Measurements from ENCODE around the gene CEP85L.

CEP85L gene

DNA sequence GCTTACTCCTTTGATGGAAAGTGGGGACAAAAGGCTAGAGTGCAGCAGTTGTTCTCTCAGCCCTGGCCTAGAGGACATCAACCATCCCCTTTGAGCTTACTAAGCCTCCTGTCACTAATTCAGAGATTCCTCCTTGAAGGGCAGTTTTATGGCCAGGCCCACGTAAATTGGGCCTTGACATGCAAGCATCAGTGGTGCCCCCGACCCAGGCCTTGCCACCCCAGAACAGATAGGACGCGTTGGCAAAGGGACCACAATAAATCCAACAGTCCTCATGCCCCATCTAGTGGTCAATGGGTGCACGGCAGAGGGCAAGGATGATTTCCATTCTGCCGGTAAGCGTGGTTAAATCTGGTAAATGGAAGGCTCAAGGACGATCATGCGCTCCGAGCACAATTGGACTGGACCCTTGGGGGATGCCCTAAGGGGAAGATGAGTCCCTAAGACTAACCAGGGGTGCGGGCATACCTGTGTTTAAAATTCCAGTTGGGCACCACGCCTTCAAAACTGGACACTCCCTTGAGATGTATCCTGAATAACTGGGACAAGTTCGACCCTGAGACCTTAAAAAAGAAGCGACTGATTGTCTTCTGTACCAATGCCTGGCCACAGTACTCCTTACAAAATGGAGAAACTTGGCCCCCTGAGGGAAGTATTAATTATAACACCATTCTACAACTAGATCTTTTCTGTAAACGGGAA, 32.6 kb downstream of the CEP85L start:
- DNase-seq, result peak; percentile 3 to 59

DNA sequence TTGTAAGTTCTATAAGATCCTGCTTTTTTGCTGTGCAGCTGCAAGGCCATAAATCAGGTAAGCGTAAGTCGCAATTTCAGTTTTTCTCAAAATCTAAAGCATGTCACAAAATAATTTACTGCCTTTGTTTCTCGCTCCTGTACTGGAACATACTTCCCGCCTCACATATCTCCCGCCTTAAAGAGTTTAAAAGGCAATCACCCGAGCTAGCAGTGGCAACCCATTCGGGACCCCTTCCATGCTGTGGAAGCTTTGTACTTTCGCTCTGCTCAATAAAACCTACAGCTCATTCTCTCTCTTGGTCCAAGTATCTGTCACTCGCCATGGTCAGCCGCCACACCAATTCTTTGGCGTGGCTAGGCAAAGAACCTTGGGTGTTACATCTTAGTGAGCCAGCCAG, 34.0 kb downstream of the CEP85L start:
- no peak for DNase-seq

DNA sequence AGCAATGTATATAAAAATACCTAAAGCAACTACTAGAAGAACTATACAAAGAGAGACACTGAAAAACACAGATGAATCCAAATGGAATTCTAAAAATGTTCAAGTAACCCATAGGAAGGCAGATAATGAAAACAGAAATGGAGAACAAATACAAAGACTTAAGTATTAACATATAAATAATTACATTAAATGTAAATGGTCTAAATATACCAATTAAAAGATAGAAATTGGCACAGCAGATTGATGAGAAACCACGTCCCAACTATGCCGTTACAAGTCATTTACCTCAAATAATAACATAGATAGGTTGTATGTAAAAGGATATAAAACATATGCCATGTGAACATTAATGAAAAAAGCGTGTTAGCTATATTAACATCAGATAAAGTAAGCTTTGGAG, 40.1 kb downstream of the CEP85L start:
- DNase-seq, result no peak

GRCh38 chr6:118606858-118607257, 44.5 kb downstream of the CEP85L start:
- peak in 1 of 2 experiments; percentile 42 for DNase-seq

GRCh38 chr6:118606268-118606667, 45.1 kb downstream of the CEP85L start:
- no peak for DNase-seq

- DNase-seq, result no peak
Observed at GRCh38 chr6:118603372-118603771, 48.0 kb downstream of the CEP85L start.

DNA sequence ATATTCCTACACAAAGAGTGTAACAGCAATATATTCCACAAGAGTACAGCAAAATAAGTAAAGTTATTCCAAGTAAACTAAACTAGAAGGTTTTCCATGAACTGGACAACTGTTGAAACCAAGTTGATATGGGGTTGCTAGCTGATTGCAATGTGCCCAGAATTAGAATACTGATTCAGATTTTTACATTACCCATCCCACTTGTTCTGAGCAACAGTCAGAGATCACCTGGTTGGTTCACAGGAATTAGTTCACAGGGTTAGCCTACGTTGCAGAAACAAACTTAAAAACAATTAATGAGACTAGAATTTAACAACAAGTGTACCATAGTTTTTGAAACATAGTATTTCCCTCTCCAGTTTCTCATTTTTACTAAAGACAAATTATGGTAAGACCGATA, 49.1 kb downstream of the CEP85L start:
- no peak for DNase-seq

GRCh38 chr6:118598324-118598723, 53.1 kb downstream of the CEP85L start:
- DNase-seq, result no peak

GRCh38 chr6:118597636-118598035, 53.8 kb downstream of the CEP85L start:
- no peak for DNase-seq

DNA sequence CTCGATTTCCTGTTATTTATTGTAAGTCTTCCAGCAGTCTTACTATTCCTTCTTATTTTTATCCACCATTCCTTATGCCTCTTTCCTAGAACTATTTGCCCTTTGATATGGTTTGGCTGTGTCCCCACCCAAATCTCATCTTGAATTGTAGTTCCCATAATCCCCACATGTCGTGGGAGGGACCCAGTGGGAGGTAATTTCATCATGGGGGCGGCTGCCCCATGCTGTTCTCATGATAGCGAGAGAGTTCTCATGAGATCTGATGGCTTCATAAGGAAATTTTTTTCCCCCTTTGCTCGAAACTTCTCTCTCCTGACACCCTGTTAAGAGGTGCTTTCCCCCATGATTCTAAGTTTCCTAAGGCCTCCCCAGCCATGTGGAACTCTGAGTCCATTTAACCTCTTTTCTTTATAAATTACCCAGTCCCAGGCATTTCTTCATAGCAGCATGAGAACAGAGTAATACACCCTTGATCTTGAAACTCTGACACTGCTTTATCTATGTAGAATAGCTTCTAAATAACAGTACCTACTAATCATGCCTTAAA, 54.5 kb downstream of the CEP85L start:
- DNase-seq, result no peak

DNA sequence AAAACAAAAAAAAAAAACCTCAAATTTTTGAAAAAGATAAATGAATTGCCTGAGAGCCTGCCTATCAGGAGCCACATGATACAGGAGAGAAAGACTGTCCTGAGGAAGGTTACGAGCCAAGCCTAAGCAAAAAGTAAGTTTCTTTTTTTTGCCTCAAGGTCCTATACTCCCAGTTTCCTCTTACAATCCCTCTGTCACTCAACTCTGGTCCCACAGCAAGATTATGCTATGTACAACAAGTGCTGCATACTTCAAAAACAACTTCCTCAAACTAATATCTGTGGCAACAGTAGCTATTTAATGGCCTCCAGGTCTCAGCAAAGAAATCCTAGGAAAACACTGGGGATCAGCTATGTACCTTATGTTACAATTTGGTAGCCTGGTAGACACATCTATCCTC, 56.5 kb downstream of the CEP85L start:
- DNase-seq, result no peak

- DNase-seq, result no peak
Observed at GRCh38 chr6:118591897-118592296, 59.5 kb downstream of the CEP85L start.

GRCh38 chr6:118589649-118590365, 61.6 kb downstream of the CEP85L start:
- no peak for DNase-seq

- no peak for DNase-seq
Observed at GRCh38 chr6:118589186-118589585, 62.2 kb downstream of the CEP85L start.

GRCh38 chr6:118588626-118589025, 62.8 kb downstream of the CEP85L start:
- no peak for DNase-seq

- DNase-seq, result no peak
Observed at GRCh38 chr6:118586746-118587485, 64.5 kb downstream of the CEP85L start.

- DNase-seq, result no peak
Observed at GRCh38 chr6:118584911-118585310, 66.5 kb downstream of the CEP85L start.

GRCh38 chr6:118581489-118581959, 69.9 kb downstream of the CEP85L start:
- DNase-seq, result no peak

DNA sequence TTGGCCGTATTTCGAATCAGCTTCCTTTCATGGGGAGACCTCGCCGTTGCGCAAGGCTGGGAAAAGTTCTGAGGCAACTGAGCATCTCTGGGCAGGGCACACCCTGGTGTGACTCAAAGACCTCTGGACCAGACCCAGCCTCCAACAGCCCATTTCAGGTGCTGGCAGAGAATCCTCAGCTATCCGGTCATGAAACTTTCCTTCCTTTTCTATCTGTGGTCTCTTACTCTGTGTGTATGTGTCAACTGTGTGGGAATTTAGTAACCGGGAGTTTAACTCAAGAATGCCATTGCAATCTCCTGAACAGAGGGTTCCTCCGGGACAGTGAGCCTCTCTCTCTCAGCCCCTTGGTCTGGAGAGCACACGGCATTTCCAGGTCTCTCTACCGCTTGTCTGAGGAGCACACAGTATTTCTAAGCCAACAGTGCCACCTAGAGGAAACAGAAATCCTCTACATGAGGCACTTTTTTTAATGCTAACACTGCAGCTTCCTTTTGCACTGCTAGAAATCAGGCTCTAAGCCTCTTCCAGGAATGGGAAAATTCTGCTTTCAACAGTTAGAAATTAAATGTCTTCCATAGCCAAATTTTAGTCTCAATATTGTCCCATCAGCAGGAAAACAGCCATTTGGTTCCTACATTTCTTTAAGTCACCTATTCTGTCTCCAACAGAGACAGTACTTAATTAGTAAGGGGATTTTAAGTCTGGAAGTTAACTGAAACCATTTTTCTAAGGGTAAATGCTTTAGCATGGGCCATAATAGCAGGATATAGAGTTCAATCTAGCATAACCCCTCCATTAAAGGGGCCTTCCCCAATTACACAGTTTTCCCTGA, 70.6 kb downstream of the CEP85L start:
- peak; percentile 33 to 74 for DNase-seq

DNA sequence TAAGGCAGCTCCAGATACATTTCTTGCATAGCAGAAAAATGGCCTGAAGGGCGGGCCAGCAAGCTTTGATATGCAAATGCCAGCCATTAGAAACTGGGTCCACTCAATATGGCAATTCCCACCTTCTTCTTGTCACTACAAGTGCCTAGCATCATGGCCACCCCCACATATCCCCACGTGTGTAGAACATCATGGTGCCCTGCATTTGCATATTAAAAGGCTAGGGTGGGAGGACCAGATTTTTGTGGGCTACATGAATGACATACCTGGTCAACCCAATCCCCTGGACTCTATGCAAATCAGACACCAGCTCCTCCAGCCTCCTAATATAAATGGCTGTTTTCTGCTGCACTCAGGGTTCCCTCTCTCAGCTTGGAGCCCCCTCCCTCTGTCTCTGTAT, 71.6 kb downstream of the CEP85L start:
- DNase-seq, result no peak

DNA sequence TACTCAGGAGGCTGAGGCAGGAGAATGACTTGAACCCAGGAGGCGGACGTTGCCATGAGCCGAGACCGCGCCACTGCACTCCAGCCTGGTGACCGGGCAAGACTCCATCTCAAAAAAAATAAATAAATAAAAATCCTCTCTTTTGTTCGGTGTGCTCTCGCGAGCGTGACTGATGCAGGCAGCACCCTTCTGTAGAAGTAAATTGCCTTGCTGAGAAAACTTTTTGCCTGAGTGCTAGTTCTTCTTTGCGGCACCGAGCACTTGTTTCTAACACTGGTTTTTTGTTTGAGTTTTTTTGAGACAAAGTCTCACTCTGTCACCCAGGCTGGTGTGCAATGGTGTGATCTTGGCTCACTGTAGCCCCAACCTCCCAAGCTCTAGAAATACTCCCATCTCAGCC, 72.8 kb downstream of the CEP85L start:
- no peak for DNase-seq

DNA sequence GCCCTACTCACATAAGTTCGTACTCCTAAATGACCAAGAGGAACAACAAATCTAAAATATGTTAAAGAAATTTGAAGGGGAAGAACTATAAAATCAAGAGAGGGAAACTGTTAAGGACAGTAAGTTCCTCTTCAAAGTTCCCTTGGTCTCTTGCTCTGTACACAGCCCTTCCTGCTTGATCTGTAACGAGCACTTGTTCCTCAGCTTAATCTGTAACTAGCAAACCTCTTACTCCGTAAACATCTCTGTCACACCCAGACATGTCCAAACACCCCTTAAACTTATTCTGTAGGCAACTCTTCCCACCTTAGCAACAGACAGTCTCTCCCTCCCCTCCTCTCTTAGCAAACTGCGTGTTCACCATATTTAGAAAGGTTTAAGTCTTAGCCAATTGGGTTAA, 73.4 kb downstream of the CEP85L start:
- no peak for DNase-seq

All from NCI-H524 (cell line).